ENCODE data around the gene HOMER2.

Gene HOMER2

GRCh38 chr15:82936966-82937711 lies 15.4 kb downstream of the HOMER2 start:
- Histone ChIP-seq H3K4me3 (ENCODE audit: low read depth in 1 of 2, low read length in 1 of 2) (no peak overlapping the region), H3K27me3 (no peaks in the 10 kb centered on the region), H3K27ac (no peak overlapping the region), H3K4me1 (ENCODE audit: control insufficient read depth in 1 of 2, insufficient read depth in 1 of 2, low read depth in 1 of 2, low read length in 1 of 2) (no peaks in the 10 kb centered on the region), H3K9me3 (no peaks in the 10 kb centered on the region), H3K36me3 (no peaks in the 10 kb centered on the region)
- TF ChIP-seq, protein P1, sequence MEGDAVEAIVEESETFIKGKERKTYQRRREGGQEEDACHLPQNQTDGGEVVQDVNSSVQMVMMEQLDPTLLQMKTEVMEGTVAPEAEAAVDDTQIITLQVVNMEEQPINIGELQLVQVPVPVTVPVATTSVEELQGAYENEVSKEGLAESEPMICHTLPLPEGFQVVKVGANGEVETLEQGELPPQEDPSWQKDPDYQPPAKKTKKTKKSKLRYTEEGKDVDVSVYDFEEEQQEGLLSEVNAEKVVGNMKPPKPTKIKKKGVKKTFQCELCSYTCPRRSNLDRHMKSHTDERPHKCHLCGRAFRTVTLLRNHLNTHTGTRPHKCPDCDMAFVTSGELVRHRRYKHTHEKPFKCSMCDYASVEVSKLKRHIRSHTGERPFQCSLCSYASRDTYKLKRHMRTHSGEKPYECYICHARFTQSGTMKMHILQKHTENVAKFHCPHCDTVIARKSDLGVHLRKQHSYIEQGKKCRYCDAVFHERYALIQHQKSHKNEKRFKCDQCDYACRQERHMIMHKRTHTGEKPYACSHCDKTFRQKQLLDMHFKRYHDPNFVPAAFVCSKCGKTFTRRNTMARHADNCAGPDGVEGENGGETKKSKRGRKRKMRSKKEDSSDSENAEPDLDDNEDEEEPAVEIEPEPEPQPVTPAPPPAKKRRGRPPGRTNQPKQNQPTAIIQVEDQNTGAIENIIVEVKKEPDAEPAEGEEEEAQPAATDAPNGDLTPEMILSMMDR (IDR thresholded peaks at IDR 0.05) = no peak

GRCh38 chr15:82935382-82935781 lies 17.1 kb downstream of the HOMER2 start:
- H3K27ac ChIP-seq = no peak overlapping the region
- no peaks in the 10 kb centered on the region for H3K27me3 ChIP-seq
- H3K9me3 ChIP-seq = no peaks in the 10 kb centered on the region
- no peaks in the 10 kb centered on the region for H3K4me1 ChIP-seq (ENCODE audit: control insufficient read depth in 1 of 2, insufficient read depth in 1 of 2, low read depth in 1 of 2, low read length in 1 of 2)
- H3K4me3 ChIP-seq (ENCODE audit: low read depth in 1 of 2, low read length in 1 of 2) = no peak overlapping the region
- no peaks in the 10 kb centered on the region for H3K36me3 ChIP-seq
- TF ChIP-seq, protein P1 (IDR thresholded peaks at IDR 0.05) = no peak

DNA sequence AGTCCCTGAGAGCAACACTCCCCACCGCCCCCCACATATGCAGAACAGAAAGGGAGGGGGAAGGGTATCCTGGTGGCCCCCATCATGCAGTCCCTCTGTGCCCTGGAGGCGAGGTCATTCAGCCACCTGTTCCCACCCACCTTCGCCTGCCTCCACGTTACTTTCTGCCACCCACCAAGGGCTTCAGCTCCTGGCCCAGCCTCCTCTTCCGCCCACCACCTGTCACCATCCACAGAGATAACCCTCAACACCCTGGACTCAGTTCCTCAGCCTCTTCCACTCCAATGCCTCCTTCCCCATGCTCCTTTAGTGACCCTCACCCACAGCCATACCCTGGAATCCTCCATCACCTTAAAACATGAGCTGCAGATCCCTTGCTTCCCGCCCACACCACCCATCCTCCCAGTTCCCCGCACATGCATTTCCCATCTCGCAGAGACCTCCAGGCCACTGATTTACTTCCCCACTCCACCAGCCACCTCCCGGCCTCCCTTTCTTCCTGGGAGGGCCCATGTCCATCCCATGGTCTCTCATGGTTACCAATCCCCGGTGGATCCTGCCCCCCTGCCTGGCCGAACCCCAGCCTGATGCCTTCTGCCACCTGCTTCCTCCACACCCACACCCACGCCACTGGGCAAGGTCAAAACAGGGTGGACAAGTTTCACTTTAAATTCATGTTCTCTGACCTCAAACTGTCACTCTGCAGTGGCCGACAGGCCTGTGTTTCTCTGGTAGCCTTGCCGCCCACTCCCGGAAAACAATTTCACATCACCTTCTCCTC lies 18.2 kb downstream of the HOMER2 start:
- no peaks in the 10 kb centered on the region for H3K9me3 ChIP-seq
- H3K4me1 ChIP-seq (ENCODE audit: control insufficient read depth in 1 of 2, insufficient read depth in 1 of 2, low read depth in 1 of 2, low read length in 1 of 2) = no peaks in the 10 kb centered on the region
- TF ChIP-seq, protein P1 (IDR thresholded peaks at IDR 0.05) = no peak
- no peak overlapping the region for H3K4me3 ChIP-seq (ENCODE audit: low read depth in 1 of 2, low read length in 1 of 2)
- H3K27ac ChIP-seq = no peak overlapping the region
- H3K27me3 ChIP-seq = no peaks in the 10 kb centered on the region
- no peaks in the 10 kb centered on the region for H3K36me3 ChIP-seq

GRCh38 chr15:82933576-82933975 lies 18.9 kb downstream of the HOMER2 start:
- H3K4me3 ChIP-seq (ENCODE audit: low read depth in 1 of 2, low read length in 1 of 2) = no peak overlapping the region
- TF ChIP-seq, protein P1 (IDR thresholded peaks at IDR 0.05) = no peak
- no peak overlapping the region for H3K27ac ChIP-seq
- no peaks in the 10 kb centered on the region for H3K9me3 ChIP-seq
- no peaks in the 10 kb centered on the region for H3K4me1 ChIP-seq (ENCODE audit: control insufficient read depth in 1 of 2, insufficient read depth in 1 of 2, low read depth in 1 of 2, low read length in 1 of 2)
- H3K36me3 ChIP-seq = no peaks in the 10 kb centered on the region
- H3K27me3 ChIP-seq = no peaks in the 10 kb centered on the region

- H3K9me3 ChIP-seq = no peaks in the 10 kb centered on the region
- H3K4me1 ChIP-seq (ENCODE audit: control insufficient read depth in 1 of 2, insufficient read depth in 1 of 2, low read depth in 1 of 2, low read length in 1 of 2) = no peaks in the 10 kb centered on the region
- no peaks in the 10 kb centered on the region for H3K27me3 ChIP-seq
- no peak overlapping the region for H3K4me3 ChIP-seq (ENCODE audit: low read depth in 1 of 2, low read length in 1 of 2)
- no peaks in the 10 kb centered on the region for H3K36me3 ChIP-seq
- TF ChIP-seq, protein P1 (IDR thresholded peaks at IDR 0.05) = no peak
- no peak overlapping the region for H3K27ac ChIP-seq
These were observed 21.3 kb downstream of the HOMER2 start for GRCh38 chr15:82931221-82931620.

All from neutrophil (primary cell).